ENCODE data around the gene ARHGAP31.
"Not testable (repeated sequence)": the region's sequence is repeated elsewhere in the genome, so short reads cannot be mapped to it uniquely, and the experiment has no call there.

DNA sequence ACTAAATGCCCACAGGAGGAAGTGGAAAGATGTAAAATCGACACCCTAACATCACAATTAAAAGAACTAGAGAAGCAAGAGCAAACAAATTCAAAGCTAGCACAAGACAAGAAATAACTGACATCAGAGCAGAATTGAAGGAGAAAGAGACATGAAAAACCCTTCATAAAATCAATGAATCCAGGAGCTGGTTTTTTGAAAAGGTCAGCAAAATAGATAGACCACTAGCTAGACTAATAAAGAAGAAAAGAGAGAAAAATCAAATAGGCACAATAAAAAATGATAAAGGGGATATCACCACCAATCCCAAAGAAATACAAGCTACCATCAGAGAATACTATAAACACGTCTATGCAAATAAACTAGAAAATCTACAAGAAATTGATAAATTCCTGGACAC, 24.0 kb upstream of the ARHGAP31 start:
- not testable (repeated sequence) for TF ChIP-seq EZH2phosphoT487 (IDR thresholded peaks at IDR 0.05; ENCODE audit: insufficient read depth, low read depth); EZH2 (IDR thresholded peaks at IDR 0.05; ENCODE audit: insufficient read depth, poor library complexity, severe bottlenecking)

Data from GM23248 (cell line).